ENCODE measurements around the gene DOK1.
"Not testable (repeated sequence)": the region's sequence is repeated elsewhere in the genome, so short reads cannot be mapped to it uniquely, and the experiment has no call there.

Gene DOK1

DNA sequence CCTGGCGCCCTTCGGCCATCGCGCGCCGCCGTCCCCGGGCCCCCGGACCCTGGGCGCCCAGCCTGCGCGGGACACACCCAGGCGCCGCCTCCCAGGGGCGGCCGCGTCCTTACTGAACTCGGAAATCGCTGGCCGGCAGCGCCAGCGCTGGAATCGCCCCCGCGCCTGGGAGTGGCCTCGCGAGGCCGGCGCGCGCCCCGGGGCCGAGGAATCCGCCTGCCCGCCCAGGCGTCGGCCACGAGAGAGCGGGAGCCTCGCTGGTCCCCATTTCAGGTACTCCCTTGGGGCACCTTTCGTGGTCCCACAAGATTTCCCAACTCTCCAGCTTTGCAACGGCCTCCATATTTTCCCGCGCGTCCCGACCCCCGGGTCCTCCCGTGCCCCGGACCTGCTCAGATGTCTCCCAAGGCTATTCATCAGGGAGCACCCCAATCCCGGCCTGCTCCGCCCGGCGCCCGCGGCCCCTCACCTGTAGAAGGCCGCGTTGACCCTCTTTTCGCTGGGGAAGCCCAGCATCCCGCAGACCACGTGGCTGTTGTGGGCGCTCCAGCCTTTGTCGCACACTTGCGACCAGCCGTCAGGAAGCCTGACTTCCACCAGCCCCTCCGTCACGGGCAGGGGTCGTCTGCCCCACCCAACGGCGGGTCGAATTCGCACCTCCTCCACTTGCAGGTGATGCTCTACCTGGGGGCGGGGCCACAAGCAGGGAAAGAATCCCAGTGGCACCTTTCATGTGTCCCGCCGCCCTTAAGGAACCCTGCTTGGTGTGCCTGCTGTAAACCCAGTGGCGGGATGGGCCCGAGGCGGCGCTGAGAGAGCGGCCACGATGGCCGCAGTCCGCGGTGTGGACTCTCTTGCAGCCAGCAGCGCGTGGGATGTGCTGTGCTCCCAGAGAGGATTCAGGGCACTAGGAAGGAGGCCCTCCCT, 5.4 kb upstream of the DOK1 start:
- no peak for DNase-seq (ENCODE audit: low read depth in 2 of 2)

GRCh38 chr2:74550231-74550630, 4.3 kb upstream of the DOK1 start:
- DNase-seq (ENCODE audit: low read depth in 2 of 2) = no peak

GRCh38 chr2:74551530-74551929, 3.0 kb upstream of the DOK1 start:
- no peak for DNase-seq (ENCODE audit: low read depth in 2 of 2)

- no peak for DNase-seq (ENCODE audit: low read depth in 2 of 2)
Measured at GRCh38 chr2:74551942-74552913, 2.3 kb upstream of the DOK1 start.

GRCh38 chr2:74552914-74553811, 1.4 kb upstream of the DOK1 start:
- no peak for DNase-seq (ENCODE audit: low read depth in 2 of 2)

DNA sequence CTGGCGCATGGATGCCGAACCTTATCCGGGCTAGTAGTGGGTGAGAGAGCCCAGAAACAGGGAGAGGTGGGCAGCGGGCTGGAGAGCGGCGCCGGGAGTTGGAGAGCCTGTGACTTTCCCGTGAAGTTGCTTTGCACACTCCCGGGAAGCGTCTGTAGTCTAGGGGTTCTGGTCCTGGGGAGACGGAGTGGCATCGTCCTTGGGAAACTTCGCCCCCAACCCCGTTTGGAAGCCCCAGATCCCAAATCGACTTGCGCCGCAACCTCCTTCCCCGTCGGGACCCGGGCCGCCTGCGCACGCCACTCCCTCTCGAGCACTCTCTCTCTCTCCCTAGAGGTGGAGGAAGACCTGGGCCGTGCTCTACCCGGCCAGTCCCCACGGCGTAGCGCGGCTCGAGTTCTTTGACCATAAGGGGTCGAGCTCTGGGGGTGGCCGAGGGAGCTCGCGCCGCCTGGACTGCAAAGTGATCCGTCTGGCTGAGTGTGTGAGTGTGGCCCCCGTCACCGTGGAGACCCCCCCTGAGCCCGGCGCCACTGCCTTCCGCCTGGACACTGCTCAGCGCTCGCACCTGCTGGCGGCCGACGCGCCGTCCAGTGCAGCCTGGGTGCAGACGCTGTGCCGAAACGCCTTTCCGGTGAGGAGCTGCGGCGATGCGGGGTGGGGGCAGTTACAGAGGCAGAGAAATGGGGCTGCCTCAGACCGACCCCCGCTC, 456 bp downstream of the DOK1 start:
- DNase-seq (ENCODE audit: low read depth in 2 of 2) = no peak

GRCh38 chr2:74555610-74556103, 1.1 kb downstream of the DOK1 start:
- no peak for DNase-seq (ENCODE audit: low read depth in 2 of 2)

GRCh38 chr2:74556159-74556558, 1.6 kb downstream of the DOK1 start:
- no peak for DNase-seq (ENCODE audit: low read depth in 2 of 2)

DNA sequence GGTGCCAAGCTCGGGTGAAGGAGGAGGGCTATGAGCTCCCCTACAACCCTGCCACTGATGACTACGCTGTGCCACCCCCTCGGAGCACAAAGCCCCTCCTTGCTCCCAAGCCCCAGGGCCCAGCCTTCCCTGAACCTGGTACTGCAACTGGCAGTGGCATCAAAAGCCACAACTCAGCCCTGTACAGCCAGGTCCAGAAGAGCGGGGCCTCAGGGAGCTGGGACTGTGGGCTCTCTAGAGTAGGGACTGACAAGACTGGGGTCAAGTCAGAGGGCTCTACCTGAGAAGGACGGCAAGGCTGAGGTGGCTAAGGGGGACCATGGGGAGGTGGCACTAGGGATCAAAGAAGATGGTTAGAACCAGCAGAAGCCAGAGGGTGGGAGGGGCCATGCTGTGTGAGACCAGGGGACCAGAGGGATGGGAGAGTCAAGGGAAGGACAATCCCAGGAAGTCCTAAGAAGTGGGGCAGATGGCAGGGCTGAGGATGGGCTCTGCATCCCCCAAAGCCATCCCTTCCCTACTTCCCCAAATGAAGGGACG, 2.4 kb downstream of the DOK1 start:
- no peak for DNase-seq (ENCODE audit: low read depth in 2 of 2)

- DNase-seq (ENCODE audit: low read depth in 2 of 2) = no peak
Measured at GRCh38 chr2:74558284-74559230, 4.0 kb downstream of the DOK1 start.

GRCh38 chr2:74559912-74560311, 5.4 kb downstream of the DOK1 start:
- DNase-seq (ENCODE audit: low read depth in 2 of 2) = no peak

- no peak for DNase-seq (ENCODE audit: low read depth in 2 of 2)
Measured at GRCh38 chr2:74560591-74560990, 6.1 kb downstream of the DOK1 start.

DNA sequence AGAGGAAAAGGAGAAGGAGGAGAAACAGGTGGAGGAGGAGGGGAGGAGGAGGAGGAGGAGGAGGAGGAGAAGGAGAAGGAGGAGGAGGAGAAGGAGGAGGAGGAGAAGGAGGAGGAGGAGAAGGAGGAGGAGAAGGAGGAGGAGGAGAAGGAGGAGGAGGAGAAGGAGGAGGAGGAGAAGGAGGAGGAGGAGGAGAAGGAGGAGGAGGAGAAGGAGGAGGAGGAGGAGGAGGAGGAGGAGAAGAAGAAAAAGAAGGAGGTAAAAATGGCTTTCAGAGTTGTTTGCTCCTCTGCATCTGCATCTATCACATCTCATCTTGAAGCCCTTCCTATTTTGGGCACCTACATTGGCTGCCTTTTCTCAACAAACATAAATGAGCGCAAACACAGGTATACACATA, 6.5 kb downstream of the DOK1 start:
- DNase-seq (ENCODE audit: low read depth in 2 of 2) = not testable (repeated sequence)

GRCh38 chr2:74562126-74562775, 7.7 kb downstream of the DOK1 start:
- no peak for DNase-seq (ENCODE audit: low read depth in 2 of 2)

GRCh38 chr2:74564222-74564621, 9.7 kb downstream of the DOK1 start:
- DNase-seq (ENCODE audit: low read depth in 2 of 2) = no peak

DNA sequence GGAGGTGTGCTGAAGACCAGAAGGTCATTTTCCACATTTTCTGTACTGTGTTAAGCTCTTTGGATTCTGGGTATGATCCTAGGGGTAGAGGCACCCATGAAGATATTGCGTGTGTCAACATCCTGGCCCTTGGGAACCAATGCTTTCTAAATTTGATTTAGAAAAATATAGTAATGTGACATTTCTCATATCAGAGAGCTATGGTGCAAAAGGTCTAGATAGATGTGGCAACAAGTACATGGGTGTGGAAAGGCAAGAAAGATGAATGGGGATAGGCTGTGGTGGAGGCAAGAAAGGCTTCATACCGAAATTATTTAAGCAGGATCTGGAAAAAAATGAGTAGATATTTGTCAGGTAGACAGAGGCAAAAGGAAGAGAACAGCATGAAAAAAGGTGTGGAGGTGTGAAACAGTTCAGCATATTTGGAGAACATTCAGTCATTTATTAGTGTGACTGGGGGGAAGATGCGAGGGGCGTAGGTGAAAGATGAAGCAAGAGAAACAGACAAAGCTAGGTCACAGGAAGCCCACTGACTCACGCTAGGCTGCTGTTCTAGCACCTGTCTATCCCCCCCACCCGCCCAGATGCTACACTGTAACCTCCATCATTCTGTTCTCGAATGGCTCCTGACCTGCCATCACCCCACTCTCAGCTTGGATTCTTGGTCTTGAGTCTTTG, 11.7 kb downstream of the DOK1 start:
- no peak for DNase-seq (ENCODE audit: low read depth in 2 of 2)

DNA sequence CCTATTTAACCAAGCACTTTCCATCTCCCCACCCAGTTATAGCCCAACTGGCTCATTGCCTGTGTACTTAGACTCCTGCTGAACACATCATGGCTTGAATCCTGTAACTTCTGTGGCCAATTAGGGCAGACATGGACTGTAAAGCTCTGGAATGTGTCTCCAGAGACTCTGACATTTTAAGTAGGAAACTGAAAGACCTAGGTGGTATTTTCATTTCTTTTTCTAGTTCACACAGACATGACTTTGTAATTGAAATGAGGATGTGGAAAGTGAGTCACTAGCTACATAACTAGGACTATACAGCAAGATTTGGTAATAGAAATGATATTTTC, 12.2 kb downstream of the DOK1 start:
- no peak for DNase-seq (ENCODE audit: low read depth in 2 of 2)

DNA sequence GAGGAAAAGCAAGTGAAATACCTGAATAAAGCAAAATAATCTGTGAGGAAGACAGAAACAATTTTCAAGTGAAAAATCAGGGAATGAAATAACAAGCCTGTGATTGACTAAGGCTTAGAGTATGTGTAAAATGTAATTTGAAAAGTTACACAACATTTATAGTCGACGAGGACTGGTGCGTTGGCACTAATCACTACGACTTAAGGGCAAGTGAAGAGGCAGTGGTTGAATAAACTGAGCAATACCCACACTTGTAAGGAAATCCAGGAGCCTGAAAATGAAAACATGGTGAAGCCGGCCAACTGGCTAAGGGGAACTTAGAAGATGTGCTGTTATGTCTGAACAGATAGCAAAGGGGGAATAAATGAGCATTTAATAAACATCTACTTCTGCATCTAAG, 13.4 kb downstream of the DOK1 start:
- DNase-seq (ENCODE audit: low read depth in 2 of 2) = no peak

All from stimulated activated CD8-positive, alpha-beta memory T cell treated with anti-CD3 and anti-CD28 coated beads, Interleukin-15, amount 100 ng/mL, for 48 hours (primary cell).